ENCODE results near the gene ENPP1. TPM values are rescaled to one million over a fixed set of nuclear protein-coding genes. Genes with fewer than 3 reads are reported as not detected.
A peak's percentile ranks its signal among the peaks of the same experiment; 100 is the strongest.

ENPP1 gene
- total RNA-seq, 1 experiment from 2014 or later: 4.1 TPM

DNA sequence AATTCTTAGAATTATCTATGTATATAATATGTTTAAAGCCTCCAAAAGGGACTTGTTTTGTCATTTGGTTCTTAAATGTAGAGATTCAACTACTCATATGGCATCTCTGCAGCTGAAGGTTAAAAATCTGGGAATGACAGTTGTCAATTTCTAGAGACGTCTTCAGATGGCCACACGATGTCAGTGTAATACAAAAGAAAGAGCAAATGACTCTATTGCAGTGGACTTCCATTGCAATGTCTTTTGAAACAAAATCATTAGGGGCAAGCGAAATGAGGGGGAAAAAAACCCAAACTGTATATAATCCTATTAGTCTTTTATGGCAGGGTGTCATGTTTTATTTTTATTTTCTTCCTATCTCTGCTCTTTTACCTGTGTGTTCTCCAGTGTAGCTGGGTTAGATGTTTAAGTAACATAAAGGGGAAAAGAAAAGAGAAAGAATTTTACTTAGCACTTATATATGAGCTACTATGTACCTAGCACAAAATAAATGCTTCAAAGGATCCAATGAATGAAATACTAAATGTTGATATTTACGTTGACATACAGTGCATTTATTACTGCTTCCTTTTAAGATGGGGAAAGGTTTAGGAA, 117.2 kb downstream of the ENPP1 start:
- Histone ChIP-seq H2AFZ (no peak overlapping the region), H3K27me3 (ENCODE audit: insufficient read depth, low read depth) (no peaks in the 10 kb centered on the region), H3K4me3 (no peak overlapping the region), H3K9me2 (ENCODE audit: insufficient read depth) (no peaks in the 10 kb centered on the region), H3K4me2 (no peak overlapping the region), H3K79me2 (ENCODE audit: low read depth) (no peaks in the 10 kb centered on the region), H3F3A (ENCODE audit: insufficient read depth, low read depth) (no peaks in the 10 kb centered on the region), H4K20me1 (ENCODE audit: insufficient read depth) (no peaks in the 10 kb centered on the region), H3K4me1 (replicated peaks; ENCODE audit: insufficient read depth) (no peaks in the 10 kb centered on the region; the same call in 1 of the 2 replicates), H3K9me3 (ENCODE audit: insufficient read depth, low read depth) (no peaks in the 10 kb centered on the region; the same call in 1 of the 2 replicates), H3K27ac (no peak overlapping the region), H3K36me3 (ENCODE audit: low read depth) (no peaks in the 10 kb centered on the region)
- no TSS peak for BruUV-seq (replicated peaks)
- intact Hi-C loops (cut with micrococcal nuclease; ENCODE audit: unreplicated experiment): loop anchor here (1.0 to 2.0 kb wide), 6 partner anchors 236 to 560 kb away; no protein-coding TSS in a partner anchor
- ChIA-PET CTCF (interaction anchor here (0.6 to 1.4 kb wide), 5 partner anchors 19 to 408 kb away, joined by 3 to 6 read pairs (median 3); partner anchors contain the start of gene CCN2), POLR2A (ENCODE audit: unreplicated experiment) (no interaction called here)
- TF ChIP-seq, protein P1, sequence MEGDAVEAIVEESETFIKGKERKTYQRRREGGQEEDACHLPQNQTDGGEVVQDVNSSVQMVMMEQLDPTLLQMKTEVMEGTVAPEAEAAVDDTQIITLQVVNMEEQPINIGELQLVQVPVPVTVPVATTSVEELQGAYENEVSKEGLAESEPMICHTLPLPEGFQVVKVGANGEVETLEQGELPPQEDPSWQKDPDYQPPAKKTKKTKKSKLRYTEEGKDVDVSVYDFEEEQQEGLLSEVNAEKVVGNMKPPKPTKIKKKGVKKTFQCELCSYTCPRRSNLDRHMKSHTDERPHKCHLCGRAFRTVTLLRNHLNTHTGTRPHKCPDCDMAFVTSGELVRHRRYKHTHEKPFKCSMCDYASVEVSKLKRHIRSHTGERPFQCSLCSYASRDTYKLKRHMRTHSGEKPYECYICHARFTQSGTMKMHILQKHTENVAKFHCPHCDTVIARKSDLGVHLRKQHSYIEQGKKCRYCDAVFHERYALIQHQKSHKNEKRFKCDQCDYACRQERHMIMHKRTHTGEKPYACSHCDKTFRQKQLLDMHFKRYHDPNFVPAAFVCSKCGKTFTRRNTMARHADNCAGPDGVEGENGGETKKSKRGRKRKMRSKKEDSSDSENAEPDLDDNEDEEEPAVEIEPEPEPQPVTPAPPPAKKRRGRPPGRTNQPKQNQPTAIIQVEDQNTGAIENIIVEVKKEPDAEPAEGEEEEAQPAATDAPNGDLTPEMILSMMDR (conservative IDR thresholded peaks at IDR 0.05): peak; percentile 80
- no peak for TF ChIP-seq EZH2 (IDR thresholded peaks at IDR 0.05; ENCODE audit: low read depth)
- no peak for DNase-seq

- no TSS peak for BruUV-seq (replicated peaks)
- Histone ChIP-seq H3K4me2 (no peak overlapping the region), H3K27me3 (ENCODE audit: insufficient read depth, low read depth) (no peaks in the 10 kb centered on the region), H3K4me1 (replicated peaks; ENCODE audit: insufficient read depth) (no peaks in the 10 kb centered on the region; the same call in 1 of the 2 replicates), H2AFZ (no peak overlapping the region), H3K79me2 (ENCODE audit: low read depth) (no peaks in the 10 kb centered on the region), H3K27ac (no peak overlapping the region), H3F3A (ENCODE audit: insufficient read depth, low read depth) (no peaks in the 10 kb centered on the region), H3K9me3 (ENCODE audit: insufficient read depth, low read depth) (no peaks in the 10 kb centered on the region), H3K36me3 (ENCODE audit: low read depth) (no peaks in the 10 kb centered on the region), H3K9me2 (ENCODE audit: insufficient read depth) (no peaks in the 10 kb centered on the region), H3K4me3 (no peak overlapping the region), H4K20me1 (ENCODE audit: insufficient read depth) (no peaks in the 10 kb centered on the region)
- POLR2A ChIA-PET (ENCODE audit: unreplicated experiment): no interaction called here
- CTCF ChIA-PET: no interaction called here
- intact Hi-C loops (cut with micrococcal nuclease; ENCODE audit: unreplicated experiment): no loop called here
- no peak for DNase-seq
- no peak for TF ChIP-seq EZH2 (IDR thresholded peaks at IDR 0.05; ENCODE audit: low read depth)
- TF ChIP-seq, protein P1 (conservative IDR thresholded peaks at IDR 0.05): no peak
Observed at GRCh38 chr6:131929264-131929663, 121.4 kb downstream of the ENPP1 start.

- H3K4me2 ChIP-seq: no peak overlapping the region
- H3K4me3 ChIP-seq: no peak overlapping the region
- H3F3A ChIP-seq (ENCODE audit: insufficient read depth, low read depth): no peaks in the 10 kb centered on the region
- H3K27ac ChIP-seq: no peak overlapping the region
- intact Hi-C loops (cut with micrococcal nuclease; ENCODE audit: unreplicated experiment): no loop called here
- no peak for TF ChIP-seq EZH2 (IDR thresholded peaks at IDR 0.05; ENCODE audit: low read depth)
- no peaks in the 10 kb centered on the region for H3K79me2 ChIP-seq (ENCODE audit: low read depth)
- no TSS peak for BruUV-seq (replicated peaks)
- POLR2A ChIA-PET (ENCODE audit: unreplicated experiment): no interaction called here
- H3K36me3 ChIP-seq (ENCODE audit: low read depth): no peaks in the 10 kb centered on the region
- H3K27me3 ChIP-seq (ENCODE audit: insufficient read depth, low read depth): no peaks in the 10 kb centered on the region
- CTCF ChIA-PET: interaction anchor here (1.0 kb wide), 1 partner anchor 235 kb away, joined by 5 read pairs; no protein-coding TSS in a partner anchor
- no peaks in the 10 kb centered on the region; the same call in 1 of the 2 replicates for H3K4me1 ChIP-seq (replicated peaks; ENCODE audit: insufficient read depth)
- no peaks in the 10 kb centered on the region for H3K9me3 ChIP-seq (ENCODE audit: insufficient read depth, low read depth)
- DNase-seq: no peak
- H2AFZ ChIP-seq: no peak overlapping the region
- H4K20me1 ChIP-seq (ENCODE audit: insufficient read depth): no peaks in the 10 kb centered on the region
- no peaks in the 10 kb centered on the region for H3K9me2 ChIP-seq (ENCODE audit: insufficient read depth)
Observed at GRCh38 chr6:131929976-131930375, 122.2 kb downstream of the ENPP1 start.
